Spleen (tissue), 11 donors: ENCODE data around the gene STARD9. TPM values are rescaled to one million over a fixed set of nuclear protein-coding genes. Genes with fewer than 3 reads are reported as not detected.
A peak's percentile ranks its signal among the peaks of the same experiment; 100 is the strongest.
"Not testable (repeated sequence)": the region's sequence is repeated elsewhere in the genome, so short reads cannot be mapped to it uniquely, and the experiment has no call there.

Experiments used
- DNase-seq: peaks from one replicate; pipeline ENCODE4 v3.0.0-alpha.2; 2020
- H3K27ac ChIP-seq, 8 donors: fragments of 200-600 bp; sonication (generic) in 7 of 8; 1 replicate in 4 of 8; 2 replicates in 4 of 8; pipeline versions ENCODE4 v1.5.0 to v1.8.0; 2016 to 2021; ENCODE audit warnings: inconsistent platforms in 4 of 8, mild to moderate bottlenecking in 4 of 8, moderate library complexity in 1 of 8
- H3K27me3 ChIP-seq, 7 donors: fragments of 200-600 bp; sonication (generic) in 6 of 7; replicated peaks in 1 of 7; 1 replicate in 4 of 7; 2 replicates in 3 of 7; pipeline versions ENCODE4 v1.5.0 to v1.8.0; 2016 to 2021; ENCODE audit warnings: inconsistent platforms in 3 of 7, mild to moderate bottlenecking in 1 of 7
- H3K36me3 ChIP-seq, 6 donors: fragments of 200-600 bp; sonication (generic) in 5 of 6; 1 replicate in 4 of 6; 2 replicates in 2 of 6; pipeline versions ENCODE4 v1.5.0 to v1.8.0; 2016 to 2021; ENCODE audit warnings: inconsistent platforms in 2 of 6
- H3K4me1 ChIP-seq, 6 donors: fragments of 200-600 bp; sonication (generic) in 5 of 6; 1 replicate in 3 of 6; 2 replicates in 3 of 6; pipeline versions ENCODE4 v1.5.0 to v1.8.0; 2016 to 2021; ENCODE audit warnings: inconsistent platforms in 3 of 6
- H3K4me3 ChIP-seq, 8 donors: fragments of 200-600 bp; sonication (generic) in 7 of 8; 1 replicate in 4 of 8; 2 replicates in 4 of 8; pipeline versions ENCODE4 v1.5.0 to v1.8.0; 2016 to 2021; ENCODE audit warnings: inconsistent platforms in 4 of 8, mild to moderate bottlenecking in 4 of 8, moderate library complexity in 2 of 8
- H3K9me3 ChIP-seq, 8 donors: fragments of 200-600 bp; sonication (generic) in 7 of 8; 1 replicate in 4 of 8; 2 replicates in 4 of 8; pipeline versions ENCODE4 v1.5.0 to v1.8.0; 2016 to 2021; ENCODE audit warnings: inconsistent platforms in 4 of 8
- CTCF ChIP-seq, 11 experiments: fragments of 200-600 bp in 7 of 11; fragments of 450-650 bp in 4 of 11; sonication (generic) in 4 of 11; IDR thresholded peaks in 8 of 11; conservative IDR thresholded peaks in 3 of 11; 1 replicate in 7 of 11; 2 replicates in 4 of 11; pipeline versions ENCODE4 v1.4.0 to v1.8.0; 2016 to 2021; ENCODE audit warnings: antibody characterized with exemption in 11 of 11, inconsistent platforms in 4 of 11, mild to moderate bottlenecking in 1 of 11
- POLR2A ChIP-seq, 3 donors: fragments of 450-650 bp; IDR thresholded peaks; one replicate each; pipeline ENCODE4 v1.5.1; 2017; ENCODE audit warnings: antibody characterized with exemption in 3 of 3, mild to moderate bottlenecking in 1 of 3
- POLR2AphosphoS5 ChIP-seq, 3 donors: sonication (generic); formaldehyde crosslinking; IDR thresholded peaks; one replicate each; pipeline ENCODE4 v1.5.1; 2017; ENCODE audit warnings: antibody characterized with exemption in 3 of 3
- WGBS, 5 donors: extraction: QIAGEN DNeasy Blood & Tissue Kit in 3 of 5; methylation state at CpG; one replicate each; pipeline versions ENCODE4 v1.1.5 to v1.1.7; 2013 to 2018; 5-methylcytosine and 5-hydroxymethylcytosine counted together
- intact Hi-C: fragments of 100-400 bp; cut with DNase I; formaldehyde crosslinking; loops from one replicate; pipeline ENCODE4 v1.15.0; 2023; ENCODE audit warnings: low total_unique reads
- polyA plus RNA-seq, 3 donors: library from polyadenylated mRNA; stranded (reverse); fragments of 200-250 nt; gene quantifications; one replicate each; pipeline ENCODE4 v1.2.1, GENCODE V29; 2013
- total RNA-seq, 7 donors: library from RNA; depleted of rRNA in 3 of 7; stranded (reverse); fragments of >200 nt in 3 of 7; fragmentation: NEBNext Ultra II Directional in 4 of 7; extraction: Animal tissue kit (Norgen Biotek cat#: 25700) in 4 of 7; gene quantifications; one replicate each; pipeline versions ENCODE4 v1.1.0 to v1.2.1, GENCODE V29; 2016 to 2021
- donor health status: healthy with polysubstance abuse.
- donor health status: DM: no; HTN: no; CAD: no; lungs with moderate emphysema.
- donor health status: DM: no; HTN: no; CAD: no.
- donor health status: Bipolar disorder and iron deficiency.
- donor health status: healthy.
- donor health status: DM: no; HTN: no; CAD: no.
- donor health status: DM: yes; HTN: yes; CAD: no.

Gene STARD9
- total and polyA plus RNA-seq, 10 donors = 0.97 to 30.8 (median 21.6) TPM

GRCh38 chr15:42549741-42550392 lies 25.5 kb upstream of the STARD9 start:
- peaks cover 10 to 88% (median 54%) of the 10 kb centered on the region in 6 donors for H3K4me1 ChIP-seq
- H3K27me3 ChIP-seq = no peaks in the 10 kb centered on the region
- H3K27ac ChIP-seq = peak overlapping the region in 5 of 8 donors; percentile 90 to 99 (median 94)
- H3K4me3 ChIP-seq = peak overlapping the region; percentile 75 to 99 (median 86)
- peaks cover 0 to 28% (median under 1%) of the 10 kb centered on the region in 6 donors for H3K36me3 ChIP-seq
- H3K9me3 ChIP-seq = no peaks in the 10 kb centered on the region
- intact Hi-C loops = loop anchor here (5.0 kb wide), 1 partner anchor 97 kb away; no protein-coding TSS in a partner anchor
- 48 to 65% (median 55%) methylated on average over 12 of the region's 12 CpGs for WGBS, 5 donors
- no peak for TF ChIP-seq POLR2A (IDR thresholded peaks at IDR 0.05)
- TF ChIP-seq POLR2AphosphoS5 (IDR thresholded peaks at IDR 0.05) = no peak
- no peak for TF ChIP-seq CTCF (IDR thresholded peaks at IDR 0.05 in 8 of 11, conservative IDR thresholded peaks at IDR 0.05 in 3 of 11)
- no peak for DNase-seq

- no peak for TF ChIP-seq POLR2A (IDR thresholded peaks at IDR 0.05)
- TF ChIP-seq POLR2AphosphoS5 (IDR thresholded peaks at IDR 0.05) = no peak
- no peak for TF ChIP-seq CTCF (IDR thresholded peaks at IDR 0.05 in 8 of 11, conservative IDR thresholded peaks at IDR 0.05 in 3 of 11)
- DNase-seq = no peak
- Histone ChIP-seq H3K27me3 (no peaks in the 10 kb centered on the region), H3K36me3 (peaks cover 0 to 16% (median 7%) of the 10 kb centered on the region in 6 donors), H3K9me3 (no peaks in the 10 kb centered on the region), H3K27ac (peak overlapping the region in 1 of 8 donors; percentile 15), H3K4me3 (no peak overlapping the region), H3K4me1 (peaks cover 4 to 55% (median 26%) of the 10 kb centered on the region in 6 donors)
- WGBS, 5 donors = 90 to 96% (median 92%) methylated on average over 1 of the region's 1 CpG
- intact Hi-C loops = no loop called here
Measured at GRCh38 chr15:42553554-42553953, 21.9 kb upstream of the STARD9 start.

- H3K4me3 ChIP-seq, H3K9me3 ChIP-seq, DNase-seq, H3K27ac ChIP-seq, intact Hi-C loops, H3K27me3 ChIP-seq: not testable (repeated sequence)
- H3K36me3 ChIP-seq = peaks cover 2 to 47% (median 33%) of the 10 kb centered on the region in 6 donors
- WGBS, 5 donors = 93 to 99% (median 96%) methylated on average over 10 to 12 of the region's 12 CpGs
- peaks cover 0 to 29% (median 8%) of the 10 kb centered on the region in 6 donors for H3K4me1 ChIP-seq
Measured at GRCh38 chr15:42556550-42557207, 18.7 kb upstream of the STARD9 start.

- DNase-seq = no peak
- 94 to 98% (median 97%) methylated on average over 3 of the region's 3 CpGs for WGBS, 5 donors
Measured at GRCh38 chr15:42558739-42559138, 16.7 kb upstream of the STARD9 start.

More at GRCh38 chr15:42558739-42559138, 16.7 kb upstream of the STARD9 start:
- Histone ChIP-seq H3K4me3 (no peak overlapping the region), H3K36me3 (peaks cover 2 to 66% (median 49%) of the 10 kb centered on the region in 6 donors), H3K27ac (no peak overlapping the region), H3K4me1 (peaks cover 0 to 9% (median 2%) of the 10 kb centered on the region in 6 donors), H3K27me3 (no peaks in the 10 kb centered on the region), H3K9me3 (no peaks in the 10 kb centered on the region)
- intact Hi-C loops = no loop called here
- TF ChIP-seq POLR2A (IDR thresholded peaks at IDR 0.05) = no peak
- TF ChIP-seq POLR2AphosphoS5 (IDR thresholded peaks at IDR 0.05) = no peak
- no peak for TF ChIP-seq CTCF (IDR thresholded peaks at IDR 0.05 in 8 of 11, conservative IDR thresholded peaks at IDR 0.05 in 3 of 11)
